HG02763 (cell line): Measurements from ENCODE around the gene PTRH1.

Experiments used
- ATAC-seq: cut with Tn5 transposase; IDR thresholded peaks from one replicate; pipeline ENCODE4 v1.9.1; 2021; ENCODE audit warnings: mild to moderate bottlenecking, moderate library complexity; ENCODE audit not compliant: unreplicated experiment

Gene PTRH1

DNA sequence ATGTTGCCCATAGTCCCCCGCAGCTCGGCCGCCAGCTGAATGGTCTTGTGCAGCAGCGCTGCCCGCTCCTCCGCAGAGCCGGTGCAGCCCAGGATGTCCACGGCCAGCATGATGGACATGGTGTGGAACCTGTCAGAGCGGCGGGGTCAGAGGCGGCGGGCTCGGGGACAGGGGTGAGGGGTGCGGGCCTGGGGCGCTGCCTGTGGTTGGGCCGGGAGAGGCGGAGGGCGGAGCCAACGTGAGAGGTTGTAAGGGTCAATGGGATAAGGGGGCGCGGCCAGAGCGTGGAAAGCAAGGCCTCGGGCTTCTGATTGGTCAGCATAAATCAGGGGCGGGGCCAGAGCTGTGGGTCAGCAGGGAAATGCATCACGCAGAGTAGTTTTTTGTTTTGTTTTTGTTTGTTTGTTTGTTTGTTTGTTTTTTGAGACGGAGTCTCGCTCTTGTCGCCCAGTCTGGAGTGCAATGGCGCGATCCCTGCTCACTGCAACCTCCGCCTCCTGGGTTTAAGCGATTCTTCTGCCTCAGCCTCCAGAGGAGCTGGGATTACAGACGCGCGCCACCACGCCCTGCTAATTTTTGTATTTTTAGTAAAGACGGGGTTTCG, 26.5 kb upstream of the PTRH1 start:
- no peak for ATAC-seq

- ATAC-seq = no peak
These were observed 24.3 kb upstream of the PTRH1 start for GRCh38 chr9:127739614-127740330.

DNA sequence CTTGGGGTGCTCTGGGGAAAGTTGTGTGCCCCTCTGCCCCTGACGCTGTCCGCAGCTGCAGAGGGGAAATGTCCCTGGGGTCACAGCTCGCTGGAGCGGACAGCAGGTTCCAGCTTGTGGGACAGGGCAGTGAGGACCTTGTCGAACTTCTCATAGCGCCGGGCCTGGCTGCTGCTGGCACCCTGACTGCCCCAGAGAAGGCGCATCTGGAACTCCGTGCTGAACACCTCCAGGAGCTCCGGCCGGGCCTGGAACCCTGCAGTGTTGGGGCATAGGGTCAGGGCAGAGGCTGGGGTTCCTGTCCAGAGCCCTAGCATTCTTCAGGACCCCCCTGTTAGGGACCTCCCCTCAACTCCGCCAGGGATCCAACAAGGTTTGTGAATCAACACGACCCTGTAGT, 23.2 kb upstream of the PTRH1 start:
- no peak for ATAC-seq

- ATAC-seq = no peak
These were observed 20.2 kb upstream of the PTRH1 start for GRCh38 chr9:127735530-127736185.

GRCh38 chr9:127734747-127735529, 19.5 kb upstream of the PTRH1 start, which contains the start of gene TOR2A:
Gene TOR2A, minus strand, starts transcription at chr9:127735294. Its CDS starts 24 bp downstream, at chr9:127735270.
- peak; percentile 87 for ATAC-seq

DNA sequence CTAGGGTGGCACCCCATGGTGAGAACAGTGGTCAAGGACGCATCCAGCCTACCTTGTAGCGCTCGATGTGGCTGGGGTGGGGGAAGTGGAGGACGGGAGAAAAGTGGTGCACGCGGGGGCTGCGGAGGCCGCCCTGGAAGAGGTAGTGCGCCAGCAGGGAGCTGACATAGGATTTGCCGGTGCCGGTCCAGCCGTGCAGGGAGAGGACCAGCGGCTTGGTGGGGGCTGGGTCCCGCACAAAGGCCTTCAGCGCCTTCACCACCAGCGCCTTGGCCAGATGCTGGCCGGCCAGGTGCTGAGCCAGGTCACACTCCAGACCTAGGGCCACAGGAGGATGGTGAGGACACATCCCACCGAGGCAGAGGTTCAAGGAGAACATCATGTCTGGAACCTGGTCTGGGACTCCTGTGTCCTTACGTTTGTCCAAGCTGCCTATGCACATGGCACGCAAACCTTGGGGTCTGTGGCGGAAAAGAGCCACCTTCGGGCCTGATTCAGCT, 18.8 kb upstream of the PTRH1 start:
- no peak for ATAC-seq

- ATAC-seq = no peak
These were observed 18.2 kb upstream of the PTRH1 start for GRCh38 chr9:127733614-127734013.

GRCh38 chr9:127732444-127732843, 17.0 kb upstream of the PTRH1 start:
- no peak for ATAC-seq

DNA sequence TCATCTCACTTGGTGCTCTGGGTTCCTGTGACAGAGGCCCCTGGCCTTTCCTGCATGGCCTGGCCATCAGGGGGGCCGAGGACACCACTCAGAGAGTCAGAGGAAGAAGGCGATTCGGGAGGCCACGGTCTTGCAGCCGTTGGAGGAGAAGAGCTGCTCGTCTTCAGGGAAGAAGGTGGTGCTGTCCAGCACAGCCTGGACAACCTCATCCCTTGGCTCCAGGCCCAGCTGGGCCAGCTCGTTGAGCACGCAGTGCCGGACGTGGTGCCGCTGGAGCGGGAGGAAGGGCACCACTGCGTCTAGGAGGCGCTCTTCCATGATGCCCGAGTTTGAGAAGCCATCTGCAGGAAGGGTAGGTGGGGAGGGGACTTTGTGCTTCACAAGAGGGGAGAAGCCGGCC, 16.5 kb upstream of the PTRH1 start:
- ATAC-seq = no peak

GRCh38 chr9:127730799-127731410, 15.4 kb upstream of the PTRH1 start:
- ATAC-seq = no peak

- ATAC-seq = no peak
These were observed 14.8 kb upstream of the PTRH1 start for GRCh38 chr9:127730262-127730661.

DNA sequence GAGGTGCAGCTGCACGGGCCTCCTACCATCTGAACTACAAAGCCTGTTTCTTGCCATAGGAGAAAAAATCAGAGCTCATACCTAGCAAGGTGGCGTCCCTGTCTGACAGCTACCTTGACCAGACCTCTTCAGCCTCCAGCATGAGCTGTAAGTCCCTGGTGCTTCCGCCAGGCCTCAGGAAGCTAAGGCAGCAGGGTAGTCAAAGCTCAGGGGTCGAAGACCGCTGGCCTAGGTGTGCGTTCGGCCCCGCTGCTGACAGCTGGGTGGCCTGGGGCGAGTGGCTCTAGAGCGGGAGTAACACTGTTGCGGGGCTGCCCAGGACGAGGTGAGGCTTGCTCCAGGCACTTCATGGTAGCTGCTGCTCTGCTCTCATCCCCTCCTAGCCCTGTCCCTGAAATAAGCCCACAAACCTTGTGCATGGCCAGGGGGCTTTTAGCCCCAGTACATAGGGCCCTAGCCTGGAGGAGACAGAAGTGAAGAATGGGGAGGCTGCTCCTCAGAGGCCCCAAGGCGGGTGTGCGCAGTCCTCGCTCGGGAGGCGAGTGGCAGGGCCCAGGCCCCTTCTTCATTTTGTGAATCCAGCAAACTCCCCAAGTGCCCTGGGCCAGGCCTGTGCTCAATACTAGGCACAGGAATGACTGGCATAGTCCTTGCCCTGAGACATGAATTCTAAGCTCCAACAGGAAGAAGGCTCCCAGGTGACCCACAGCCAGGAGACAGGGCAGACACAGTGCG, 14.2 kb upstream of the PTRH1 start:
- no peak for ATAC-seq

DNA sequence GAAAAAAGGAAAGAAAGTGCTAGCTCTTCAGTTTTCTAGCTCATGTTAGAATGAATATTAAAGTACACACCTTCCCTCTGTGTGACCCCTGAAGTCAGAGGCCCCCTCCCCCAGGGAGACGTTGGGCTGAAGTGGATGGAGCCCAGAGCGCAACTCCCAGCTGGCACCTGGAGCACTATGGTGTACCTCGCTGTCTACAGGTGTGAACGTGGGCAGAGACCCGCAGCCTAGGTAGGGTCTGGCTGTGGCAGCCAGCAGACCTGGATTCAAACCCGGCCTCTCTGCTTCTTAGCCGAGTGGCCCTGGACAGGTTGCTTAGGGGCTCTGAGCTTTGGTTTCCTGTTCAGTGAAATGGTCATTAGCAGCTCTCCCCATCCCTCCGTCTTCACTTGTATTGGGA, 13.3 kb upstream of the PTRH1 start:
- ATAC-seq = no peak

GRCh38 chr9:127726871-127727270, 11.4 kb upstream of the PTRH1 start:
- no peak for ATAC-seq

DNA sequence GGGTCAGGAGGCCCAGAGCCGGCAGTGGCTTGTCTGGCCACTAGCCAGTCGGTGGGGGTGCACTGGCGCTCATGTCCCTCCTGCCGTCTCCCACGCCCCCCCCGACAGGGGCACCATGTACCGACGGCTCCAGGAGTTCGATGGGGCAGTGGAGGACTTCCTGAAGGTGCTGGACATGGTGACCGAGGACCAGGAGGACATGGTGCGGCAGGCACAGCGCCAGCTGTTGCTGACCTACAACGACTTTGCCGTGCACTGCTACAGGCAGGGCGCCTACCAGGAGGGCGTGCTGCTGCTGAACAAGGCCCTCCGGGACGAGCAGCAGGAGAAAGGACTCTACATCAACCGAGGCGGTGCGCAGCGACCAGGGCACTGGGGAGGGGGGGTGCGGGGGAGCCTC, 8.5 kb upstream of the PTRH1 start:
- no peak for ATAC-seq

DNA sequence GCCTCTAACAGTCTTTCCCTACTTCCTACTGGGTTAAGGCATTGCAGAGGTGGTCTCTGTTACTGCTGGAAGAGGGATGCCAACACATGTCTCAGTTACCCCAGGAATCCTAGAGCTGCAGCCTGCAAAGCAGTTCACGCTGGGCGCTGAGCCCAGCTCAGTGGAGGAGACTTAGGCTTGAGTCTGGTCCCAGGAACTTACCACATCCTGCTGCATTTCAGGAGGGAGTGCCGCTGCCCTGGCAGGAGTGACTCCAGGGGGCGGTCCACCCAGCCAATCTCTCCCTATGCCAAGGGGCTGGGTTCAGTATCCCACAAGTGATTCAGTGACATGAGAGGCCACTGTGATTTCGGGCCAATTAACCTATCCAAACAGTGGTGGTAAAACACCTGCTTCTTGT, 8.0 kb upstream of the PTRH1 start:
- ATAC-seq = no peak

DNA sequence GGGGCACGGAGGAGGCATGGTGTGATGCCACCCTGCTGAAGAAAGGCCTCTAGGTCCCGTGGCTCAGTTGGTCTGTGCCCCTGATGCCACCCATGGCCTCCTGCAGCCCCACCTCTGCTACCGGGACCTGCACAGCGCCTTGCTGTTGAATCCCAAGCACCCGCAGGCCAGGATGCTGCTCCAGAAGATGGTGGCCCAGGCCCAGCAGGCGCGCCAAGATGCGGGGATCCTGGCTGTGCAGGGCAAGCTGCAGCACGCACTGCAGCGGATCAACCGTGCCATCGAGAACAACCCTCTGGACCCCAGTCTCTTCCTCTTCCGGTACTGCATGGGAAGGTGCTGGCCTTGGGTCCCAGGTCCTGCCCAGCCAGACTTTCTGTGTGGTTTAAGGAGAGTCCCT, 7.5 kb upstream of the PTRH1 start:
- no peak for ATAC-seq

GRCh38 chr9:127722055-127722745, 6.7 kb upstream of the PTRH1 start:
- ATAC-seq = no peak

DNA sequence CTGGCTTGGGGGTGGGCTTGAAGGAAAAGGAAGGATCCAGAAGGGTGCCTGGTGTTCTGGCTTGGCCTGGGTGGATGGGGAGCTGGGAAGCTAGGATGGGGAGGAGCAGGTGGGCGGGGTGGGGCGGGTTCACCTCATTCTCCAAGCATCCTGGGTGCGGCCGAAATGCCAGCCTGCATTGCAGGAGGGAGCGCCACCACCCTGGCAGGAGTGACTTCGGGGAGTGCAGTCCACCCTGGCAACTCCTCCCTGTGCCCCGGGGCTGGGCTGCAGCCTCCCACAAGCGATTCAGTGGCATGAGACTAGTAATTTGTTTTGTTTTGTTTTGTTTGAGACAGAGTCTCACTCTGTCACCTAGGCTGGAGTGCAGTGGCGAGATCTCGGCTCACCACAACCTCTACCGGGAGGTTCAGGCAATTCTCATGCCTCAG, 5.9 kb upstream of the PTRH1 start:
- ATAC-seq = no peak

- ATAC-seq = no peak
These were observed 5.4 kb upstream of the PTRH1 start for GRCh38 chr9:127720865-127721227.
